ENCODE results near the gene LRRC46. TPM values are rescaled to one million over a fixed set of nuclear protein-coding genes. Genes with fewer than 3 reads are reported as not detected.
A peak's percentile ranks its signal among the peaks of the same experiment; 100 is the strongest.

The LRRC46 gene
- total and polyA plus RNA-seq, 2 of the 13 experiments (the other 11 are each of a cell fraction or from before 2014, with no cell fraction given) = 0.09 TPM

DNA sequence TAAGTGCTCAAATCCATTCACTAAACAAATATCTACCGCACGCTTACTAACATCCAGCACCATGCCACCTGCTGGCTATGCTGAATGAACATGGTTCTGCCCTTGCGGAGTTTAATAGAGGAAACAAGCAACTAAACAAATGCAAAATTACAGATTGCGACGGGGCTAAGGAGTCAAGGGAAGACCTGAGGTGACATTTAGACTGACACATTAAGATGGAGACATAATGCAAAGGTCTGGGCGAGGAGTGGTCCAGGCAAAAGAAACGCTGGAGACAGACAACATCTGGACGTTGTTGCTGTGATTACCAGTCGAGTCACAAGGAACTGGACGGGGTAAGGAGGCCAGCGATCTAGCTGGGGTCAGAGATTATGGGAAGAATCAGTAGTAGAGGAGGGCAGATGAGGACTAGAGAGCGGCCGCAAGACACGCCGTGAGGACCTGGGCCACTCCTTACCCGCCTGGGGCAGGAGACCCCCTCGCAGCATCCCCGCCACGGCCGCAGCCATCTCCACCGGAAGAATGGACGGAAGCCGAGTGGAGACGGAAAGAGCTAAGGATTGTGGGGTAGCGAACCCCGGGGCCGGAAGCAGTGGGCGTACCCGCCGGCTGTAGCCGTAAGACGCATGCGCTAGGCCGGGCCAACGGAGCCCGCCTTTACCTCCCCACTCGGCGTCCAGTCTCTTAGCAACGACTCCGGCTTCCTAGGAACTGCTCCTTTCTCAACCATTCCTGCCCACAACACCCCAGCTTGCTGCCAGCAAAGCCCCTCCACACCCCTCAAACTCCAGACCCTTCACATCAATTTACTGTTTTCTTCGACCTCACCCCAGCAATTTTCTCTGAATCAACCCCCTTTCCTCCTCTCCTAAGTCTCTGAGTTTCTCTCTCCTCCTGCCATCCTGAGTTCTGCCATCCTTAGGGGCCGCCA lies at the start of gene LRRC46, which contains the start of gene MRPL10 (continued):
- TF ChIP-seq TERF1 (CRISPR knock-in tag; IDR thresholded peaks at IDR 0.05) (no peak), ZNF136 (CRISPR knock-in tag; IDR thresholded peaks at IDR 0.05; ENCODE audit: low read depth) (peak; percentile 83; the same call in 1 of the 2 replicates), MAZ (IDR thresholded peaks at IDR 0.05; ENCODE audit: borderline replicate concordance, low read depth, low read length) (peak; percentile 30; the same call in 1 of the 2 replicates), MAZ (CRISPR knock-in tag; IDR thresholded peaks at IDR 0.05; ENCODE audit: low read depth) (peak; percentile 68), GATA4 (IDR thresholded peaks at IDR 0.05; ENCODE audit: borderline replicate concordance, low read depth) (peak; percentile 52; the same call in 1 of the 2 replicates), FOSL1 (CRISPR knock-in tag; IDR thresholded peaks at IDR 0.05; ENCODE audit: borderline replicate concordance) (no peak), ZNF530 (CRISPR knock-in tag; IDR thresholded peaks at IDR 0.05; ENCODE audit: low read depth) (no peak), ZC3H13 (CRISPR knock-in tag; IDR thresholded peaks at IDR 0.05) (no peak), ARID2 (CRISPR knock-in tag; IDR thresholded peaks at IDR 0.05; ENCODE audit: borderline replicate concordance) (no peak), ZNF75D (CRISPR knock-in tag; IDR thresholded peaks at IDR 0.05; ENCODE audit: borderline replicate concordance) (0 out of 2 replicates have a peak, but pooled peaks have one; percentile 71), HNF4G (IDR thresholded peaks at IDR 0.05; ENCODE audit: borderline replicate concordance, low read depth, low read length) (no peak), HNF4G (CRISPR knock-in tag; IDR thresholded peaks at IDR 0.05; ENCODE audit: borderline replicate concordance, low read depth) (no peak), SNAPC5 (CRISPR knock-in tag; IDR thresholded peaks at IDR 0.05; ENCODE audit: borderline replicate concordance) (no peak), RELA (CRISPR knock-in tag; IDR thresholded peaks at IDR 0.05) (peak; percentile 57; the same call in 1 of the 2 replicates)
- TF ChIP-seq, protein P1, sequence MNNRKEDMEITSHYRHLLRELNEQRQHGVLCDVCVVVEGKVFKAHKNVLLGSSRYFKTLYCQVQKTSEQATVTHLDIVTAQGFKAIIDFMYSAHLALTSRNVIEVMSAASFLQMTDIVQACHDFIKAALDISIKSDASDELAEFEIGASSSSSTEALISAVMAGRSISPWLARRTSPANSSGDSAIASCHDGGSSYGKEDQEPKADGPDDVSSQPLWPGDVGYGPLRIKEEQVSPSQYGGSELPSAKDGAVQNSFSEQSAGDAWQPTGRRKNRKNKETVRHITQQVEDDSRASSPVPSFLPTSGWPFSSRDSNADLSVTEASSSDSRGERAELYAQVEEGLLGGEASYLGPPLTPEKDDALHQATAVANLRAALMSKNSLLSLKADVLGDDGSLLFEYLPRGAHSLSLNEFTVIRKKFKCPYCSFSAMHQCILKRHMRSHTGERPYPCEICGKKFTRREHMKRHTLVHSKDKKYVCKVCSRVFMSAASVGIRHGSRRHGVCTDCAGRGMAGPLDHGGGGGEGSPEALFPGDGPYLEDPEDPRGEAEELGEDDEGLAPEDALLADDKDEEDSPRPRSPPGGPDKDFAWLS (CRISPR knock-in tag; IDR thresholded peaks at IDR 0.05; ENCODE audit: borderline replicate concordance) = no peak; the same call in 1 of the 2 replicates
- TF ChIP-seq, protein P2, sequence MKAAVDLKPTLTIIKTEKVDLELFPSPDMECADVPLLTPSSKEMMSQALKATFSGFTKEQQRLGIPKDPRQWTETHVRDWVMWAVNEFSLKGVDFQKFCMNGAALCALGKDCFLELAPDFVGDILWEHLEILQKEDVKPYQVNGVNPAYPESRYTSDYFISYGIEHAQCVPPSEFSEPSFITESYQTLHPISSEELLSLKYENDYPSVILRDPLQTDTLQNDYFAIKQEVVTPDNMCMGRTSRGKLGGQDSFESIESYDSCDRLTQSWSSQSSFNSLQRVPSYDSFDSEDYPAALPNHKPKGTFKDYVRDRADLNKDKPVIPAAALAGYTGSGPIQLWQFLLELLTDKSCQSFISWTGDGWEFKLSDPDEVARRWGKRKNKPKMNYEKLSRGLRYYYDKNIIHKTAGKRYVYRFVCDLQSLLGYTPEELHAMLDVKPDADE (CRISPR knock-in tag; IDR thresholded peaks at IDR 0.05) = no peak
- TF ChIP-seq, protein P3, sequence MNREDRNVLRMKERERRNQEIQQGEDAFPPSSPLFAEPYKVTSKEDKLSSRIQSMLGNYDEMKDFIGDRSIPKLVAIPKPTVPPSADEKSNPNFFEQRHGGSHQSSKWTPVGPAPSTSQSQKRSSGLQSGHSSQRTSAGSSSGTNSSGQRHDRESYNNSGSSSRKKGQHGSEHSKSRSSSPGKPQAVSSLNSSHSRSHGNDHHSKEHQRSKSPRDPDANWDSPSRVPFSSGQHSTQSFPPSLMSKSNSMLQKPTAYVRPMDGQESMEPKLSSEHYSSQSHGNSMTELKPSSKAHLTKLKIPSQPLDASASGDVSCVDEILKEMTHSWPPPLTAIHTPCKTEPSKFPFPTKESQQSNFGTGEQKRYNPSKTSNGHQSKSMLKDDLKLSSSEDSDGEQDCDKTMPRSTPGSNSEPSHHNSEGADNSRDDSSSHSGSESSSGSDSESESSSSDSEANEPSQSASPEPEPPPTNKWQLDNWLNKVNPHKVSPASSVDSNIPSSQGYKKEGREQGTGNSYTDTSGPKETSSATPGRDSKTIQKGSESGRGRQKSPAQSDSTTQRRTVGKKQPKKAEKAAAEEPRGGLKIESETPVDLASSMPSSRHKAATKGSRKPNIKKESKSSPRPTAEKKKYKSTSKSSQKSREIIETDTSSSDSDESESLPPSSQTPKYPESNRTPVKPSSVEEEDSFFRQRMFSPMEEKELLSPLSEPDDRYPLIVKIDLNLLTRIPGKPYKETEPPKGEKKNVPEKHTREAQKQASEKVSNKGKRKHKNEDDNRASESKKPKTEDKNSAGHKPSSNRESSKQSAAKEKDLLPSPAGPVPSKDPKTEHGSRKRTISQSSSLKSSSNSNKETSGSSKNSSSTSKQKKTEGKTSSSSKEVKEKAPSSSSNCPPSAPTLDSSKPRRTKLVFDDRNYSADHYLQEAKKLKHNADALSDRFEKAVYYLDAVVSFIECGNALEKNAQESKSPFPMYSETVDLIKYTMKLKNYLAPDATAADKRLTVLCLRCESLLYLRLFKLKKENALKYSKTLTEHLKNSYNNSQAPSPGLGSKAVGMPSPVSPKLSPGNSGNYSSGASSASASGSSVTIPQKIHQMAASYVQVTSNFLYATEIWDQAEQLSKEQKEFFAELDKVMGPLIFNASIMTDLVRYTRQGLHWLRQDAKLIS (CRISPR knock-in tag; IDR thresholded peaks at IDR 0.05) = no peak

All from HepG2 (cell line).